HTERT RPE-1 (cell line): ENCODE results near the gene UBE2Q1.
"Not testable (repeated sequence)": the region's sequence is repeated elsewhere in the genome, so short reads cannot be mapped to it uniquely, and the experiment has no call there.

Source experiments
- in situ Hi-C: fragments of 300-500 bp; cut with MboI; formaldehyde crosslinking; loops from 4 replicates; pipeline ENCODE4 v1.14.3; 2020; ENCODE audit warnings: low sequenced_read_pairs

The UBE2Q1 gene

GRCh38 chr1:154551474-154551873 lies 7.0 kb downstream of the UBE2Q1 start:
- in situ Hi-C loops: no loop called here

DNA sequence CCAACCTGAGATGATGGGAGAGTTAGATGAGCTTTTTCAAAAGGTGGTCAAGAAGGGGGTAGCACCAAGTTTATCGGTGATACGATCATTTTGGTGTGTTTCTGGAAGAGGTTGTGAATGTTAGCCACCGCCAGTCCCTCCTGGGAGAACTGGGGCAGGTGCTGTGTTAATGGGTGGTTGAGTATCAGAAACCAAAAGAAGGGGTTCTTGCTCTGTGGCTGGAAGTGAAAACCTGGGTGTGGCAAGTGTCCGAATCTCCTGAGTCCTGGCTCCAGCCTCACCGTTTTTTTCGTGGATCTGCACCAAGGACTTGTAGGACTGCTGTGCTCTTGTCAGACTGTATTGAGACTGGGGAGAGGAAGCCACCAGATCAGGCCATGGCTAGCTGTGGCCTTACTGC lies 7.8 kb downstream of the UBE2Q1 start:
- in situ Hi-C loops: no loop called here

DNA sequence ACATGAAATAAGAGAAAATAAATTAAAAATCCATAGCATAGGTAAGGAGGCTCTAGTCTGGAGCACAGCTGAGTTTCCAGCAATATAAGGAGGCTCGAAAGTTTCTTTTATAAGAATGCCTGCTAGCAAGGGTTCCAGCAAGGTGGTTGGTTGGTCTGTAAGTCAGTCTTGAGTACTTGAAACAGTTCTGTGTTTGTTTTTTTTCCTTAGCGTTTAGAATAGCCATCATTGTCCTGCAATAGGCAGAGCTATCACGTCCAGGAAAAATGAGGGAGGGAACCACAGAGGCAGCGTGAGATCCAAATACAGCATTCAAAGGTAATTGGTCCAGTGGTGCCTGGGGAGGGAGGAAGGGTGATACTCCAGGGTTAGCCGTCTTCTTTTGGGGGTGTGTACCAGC lies 8.4 kb downstream of the UBE2Q1 start:
- in situ Hi-C loops: no loop called here

DNA sequence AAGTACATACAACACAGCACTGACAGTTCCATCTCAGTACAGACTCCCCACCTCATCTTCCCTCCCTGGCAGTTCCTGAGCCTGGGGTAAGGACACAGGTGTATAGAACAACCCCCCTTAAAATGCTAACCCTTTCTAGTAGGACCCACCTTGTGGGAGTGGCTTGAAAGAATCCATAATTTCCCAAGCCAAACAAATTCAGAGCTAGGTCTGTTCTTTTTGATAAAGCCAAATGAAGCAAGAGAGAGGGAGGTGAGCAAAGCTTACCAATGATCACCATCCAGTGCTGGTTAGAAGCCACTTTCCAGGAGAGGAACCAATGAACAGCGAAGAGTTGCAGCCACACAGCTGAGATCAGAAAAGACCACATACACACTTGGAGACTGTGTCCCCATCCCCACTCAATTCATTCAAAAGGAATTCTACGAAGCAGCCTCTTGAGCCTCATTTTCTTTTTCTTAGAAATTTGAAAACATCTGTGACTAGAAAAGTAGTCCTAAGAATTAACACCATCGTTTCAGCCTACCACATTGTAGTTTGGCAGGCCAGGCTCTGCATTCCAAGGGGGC lies 9.2 kb downstream of the UBE2Q1 start:
- in situ Hi-C loops: no loop called here

DNA sequence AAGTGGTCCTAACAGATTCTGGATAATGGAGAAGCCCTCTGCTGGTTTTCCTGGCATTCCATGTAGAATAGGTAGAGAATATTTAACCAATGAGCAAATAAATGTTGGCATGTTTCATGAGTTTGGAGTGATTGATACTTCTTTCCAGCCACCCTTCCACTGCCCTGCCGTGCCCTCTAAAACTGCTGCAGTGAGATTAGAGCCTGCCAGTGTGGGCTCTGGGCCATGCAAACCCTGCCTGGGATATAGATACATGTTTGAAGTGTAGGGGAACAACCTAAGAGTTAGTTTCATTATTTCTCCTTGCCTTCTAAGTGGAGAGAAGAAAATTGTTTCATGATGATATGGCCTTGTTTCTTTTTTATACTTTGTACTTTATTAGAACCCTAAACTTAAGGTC lies 10.4 kb downstream of the UBE2Q1 start:
- in situ Hi-C loops: no loop called here

DNA sequence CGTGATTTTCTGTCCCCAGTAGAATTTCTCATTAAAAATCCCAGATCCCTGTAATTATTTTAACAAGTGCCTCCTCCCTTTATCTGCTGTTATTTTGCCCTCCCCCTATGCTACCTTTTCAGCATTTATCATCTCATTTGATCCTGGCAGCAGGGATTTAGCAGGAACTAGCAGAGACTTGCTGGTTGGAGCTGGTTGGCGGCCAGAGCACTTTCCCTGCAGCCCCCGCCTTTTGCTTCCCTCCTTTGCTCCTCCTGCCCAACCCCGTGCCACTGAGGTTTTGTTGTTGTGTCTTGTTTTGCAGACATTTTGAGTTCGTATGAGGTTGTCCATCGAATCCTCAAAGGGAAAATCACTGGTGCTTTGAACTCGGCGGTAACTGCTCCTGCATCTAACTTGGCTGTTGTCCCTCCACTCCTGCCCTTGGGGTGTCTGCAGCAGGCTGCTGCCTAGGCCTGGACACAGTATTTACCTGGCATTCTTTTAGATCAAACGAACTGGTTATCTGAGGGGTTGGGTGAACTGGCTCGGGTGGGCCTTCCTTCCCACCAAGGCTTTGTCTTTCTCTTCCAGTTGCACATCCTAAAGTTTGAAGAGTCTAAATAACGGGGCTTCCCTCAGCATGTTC lies 11.2 kb downstream of the UBE2Q1 start:
- in situ Hi-C loops: no loop called here

GRCh38 chr1:154546264-154547063 lies 12.0 kb downstream of the UBE2Q1 start:
- in situ Hi-C loops: no loop called here

GRCh38 chr1:154541231-154541630 lies 17.2 kb downstream of the UBE2Q1 start:
- in situ Hi-C loops: no loop called here

- in situ Hi-C loops: no loop called here
These were observed 18.7 kb downstream of the UBE2Q1 start for GRCh38 chr1:154539486-154540483.

GRCh38 chr1:154536570-154536969 lies 21.9 kb downstream of the UBE2Q1 start:
- in situ Hi-C loops: no loop called here

DNA sequence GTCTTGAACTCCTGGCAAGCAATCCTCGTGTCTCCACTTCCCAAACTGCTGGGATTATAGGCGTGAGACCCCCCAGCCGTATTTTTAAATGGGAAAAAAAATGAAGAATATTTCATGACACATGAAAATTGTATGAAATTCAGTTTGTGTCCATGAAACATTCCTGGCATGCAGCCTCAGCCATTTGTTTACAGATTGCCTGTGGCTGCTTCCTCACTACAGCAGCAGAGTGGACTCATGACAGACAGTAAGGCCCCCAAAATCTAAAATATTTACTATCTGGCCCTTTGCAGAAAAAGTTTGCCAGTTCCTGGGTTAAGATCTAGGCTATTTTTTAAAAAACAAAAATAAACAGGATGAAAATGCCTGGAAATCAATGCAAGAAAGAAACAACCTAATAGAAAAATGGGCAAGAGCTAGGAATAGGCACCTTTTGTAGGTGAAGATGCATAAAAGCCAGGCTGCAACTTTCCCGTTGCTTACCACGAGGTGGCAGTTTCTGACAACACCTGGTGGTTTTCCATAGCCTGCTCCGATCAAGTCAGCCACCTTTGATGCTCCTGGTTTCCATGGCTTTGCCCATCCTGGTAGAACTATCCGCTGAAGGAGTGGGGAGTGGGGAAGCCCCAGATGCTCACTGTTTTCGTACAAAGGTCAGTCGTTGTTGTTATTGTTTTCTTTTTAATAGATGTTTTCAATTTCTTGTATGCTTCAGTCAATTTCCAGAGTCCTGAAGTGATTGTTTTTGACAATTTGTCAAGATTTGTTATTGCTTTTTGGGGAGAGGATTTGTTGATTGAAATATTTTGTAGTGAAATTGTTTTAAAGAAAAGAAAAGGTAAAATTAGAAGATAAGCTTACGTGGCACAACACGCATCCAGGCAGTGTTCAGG lies 24.3 kb downstream of the UBE2Q1 start:
- in situ Hi-C loops: no loop called here

GRCh38 chr1:154531950-154532349 lies 26.5 kb downstream of the UBE2Q1 start:
- in situ Hi-C loops: not testable (repeated sequence)

DNA sequence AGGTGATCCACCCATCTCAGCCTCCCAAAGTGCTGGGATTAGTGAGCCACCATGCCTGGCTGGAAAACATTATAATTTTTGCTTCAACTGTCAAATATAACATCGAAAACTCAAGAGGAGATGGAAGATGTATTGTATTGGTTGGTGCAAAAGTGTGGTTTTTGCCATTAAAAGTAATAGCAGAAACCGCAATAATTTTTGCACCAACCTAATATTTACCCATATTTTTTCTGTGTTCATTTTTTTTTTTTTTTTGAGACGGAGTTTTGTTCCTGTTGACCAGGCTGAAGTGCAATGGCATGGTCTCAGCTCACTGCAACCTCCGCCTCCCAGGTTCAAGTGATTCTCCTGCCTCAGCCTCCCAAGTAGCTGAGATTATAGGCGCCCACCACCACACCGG lies 29.2 kb downstream of the UBE2Q1 start:
- in situ Hi-C loops: no loop called here

GRCh38 chr1:154527192-154527591 lies 31.3 kb downstream of the UBE2Q1 start:
- in situ Hi-C loops: no loop called here

GRCh38 chr1:154524881-154525280 lies 33.6 kb downstream of the UBE2Q1 start:
- in situ Hi-C loops: no loop called here

DNA sequence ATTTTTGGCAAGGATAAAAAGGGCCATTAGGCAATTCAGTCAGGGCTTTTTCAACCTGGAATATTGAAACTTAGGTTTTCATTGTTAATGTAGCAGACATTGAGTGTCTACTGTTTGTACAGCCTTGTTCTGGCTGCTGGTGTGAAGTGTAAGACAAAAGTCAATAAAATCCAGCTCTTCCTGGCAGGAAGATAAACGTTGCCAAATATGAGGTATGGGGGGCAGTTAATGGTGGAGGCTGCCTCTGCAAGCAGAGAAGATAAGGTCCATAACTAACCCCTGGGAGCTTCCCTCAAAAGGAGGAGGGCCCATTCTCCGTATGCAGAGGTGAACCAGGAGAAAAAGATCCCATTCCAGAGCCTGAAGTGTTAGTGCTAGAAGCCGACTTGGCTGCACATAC lies 36.8 kb downstream of the UBE2Q1 start:
- in situ Hi-C loops: no loop called here

DNA sequence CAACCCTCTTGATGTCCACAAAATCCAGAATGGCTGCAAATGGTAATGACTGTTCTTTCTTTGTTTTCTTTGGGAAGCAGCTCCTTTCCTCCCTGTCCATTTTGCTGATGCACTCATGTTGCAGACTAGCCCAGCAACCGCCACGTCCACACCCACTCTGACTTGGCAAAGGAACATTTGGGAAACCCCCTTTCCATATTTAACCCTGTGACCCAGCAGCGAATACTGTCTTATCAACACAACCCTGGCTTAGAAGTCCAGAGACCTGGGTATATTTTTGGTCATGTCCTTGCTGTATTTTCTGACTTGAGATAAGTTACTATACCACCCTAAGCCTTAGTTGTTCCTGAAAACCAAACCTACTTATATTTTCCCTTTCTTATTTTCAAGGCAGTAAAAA lies 38.1 kb downstream of the UBE2Q1 start:
- in situ Hi-C loops: no loop called here

GRCh38 chr1:154519591-154519991 lies 38.9 kb downstream of the UBE2Q1 start:
- in situ Hi-C loops: no loop called here

DNA sequence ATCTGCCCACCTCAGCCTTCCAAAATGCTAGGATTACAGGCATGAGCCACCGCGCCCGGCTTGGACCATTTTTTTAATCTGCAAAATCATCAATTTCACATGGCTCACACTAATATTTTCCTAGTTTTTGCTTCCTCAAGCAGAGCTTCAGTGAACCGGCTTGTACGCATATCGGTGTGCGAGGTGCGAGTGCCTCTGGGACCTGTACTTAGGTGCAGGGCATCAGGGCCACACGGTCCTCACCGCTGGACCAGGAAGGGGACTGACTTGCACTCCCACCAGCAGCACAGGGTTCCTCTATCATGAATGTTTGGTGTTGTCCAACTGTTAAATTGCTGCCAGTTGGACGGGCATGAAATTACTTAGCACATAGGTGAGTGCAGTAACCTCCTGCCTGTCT lies 40.8 kb downstream of the UBE2Q1 start:
- in situ Hi-C loops: no loop called here

DNA sequence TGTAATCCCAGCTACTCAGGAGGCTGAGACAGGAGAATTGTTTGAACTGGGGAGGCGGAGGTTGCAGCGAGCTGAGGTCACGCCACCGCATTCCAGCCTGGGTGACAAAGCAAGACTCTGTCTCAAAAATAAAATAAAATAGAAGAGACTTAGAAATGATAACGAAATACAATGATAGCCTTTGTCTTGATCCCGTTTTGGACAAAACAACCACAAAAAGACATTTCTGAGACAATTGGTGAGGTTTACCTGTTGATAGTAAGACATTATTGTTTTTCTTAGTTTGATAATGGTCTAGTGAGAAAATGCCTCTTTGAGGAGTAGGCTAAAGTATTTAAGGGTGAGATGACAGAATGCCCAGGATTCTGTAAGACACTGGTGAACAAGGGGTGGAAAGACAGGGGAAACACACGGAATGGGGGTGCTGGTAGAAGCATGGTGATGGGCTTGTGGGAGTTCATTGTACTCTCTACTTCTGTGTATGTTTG lies 44.4 kb downstream of the UBE2Q1 start:
- in situ Hi-C loops: no loop called here
